Retina (tissue), 1 donor: Measurements from ENCODE around the gene DLGAP1.
"Not testable (repeated sequence)": the region's sequence is repeated elsewhere in the genome, so short reads cannot be mapped to it uniquely, and the experiment has no call there.

ENCODE experiments used
- DNase-seq: peaks from one replicate; pipeline ENCODE4 v3.0.0-alpha.2; 2016

The DLGAP1 gene

DNA sequence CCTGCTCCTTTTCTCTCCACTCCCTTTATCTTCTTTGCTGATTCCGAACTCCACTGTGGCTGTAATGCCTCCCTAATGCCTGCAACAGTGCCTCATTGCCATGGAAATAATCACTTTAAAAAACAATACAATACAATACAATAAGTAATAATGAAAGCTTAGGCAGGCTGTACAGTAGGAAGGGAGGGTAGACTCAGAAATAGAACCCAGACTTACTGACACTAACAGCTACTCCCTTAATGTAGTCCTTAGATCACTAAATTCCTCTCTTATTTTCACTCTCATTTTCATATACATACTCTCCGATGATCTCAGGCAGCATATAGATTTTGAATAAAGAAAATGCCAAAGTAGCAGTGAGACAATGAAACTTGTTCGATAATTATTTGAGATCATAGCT, 70.2 kb downstream of the DLGAP1 start:
- no peak for DNase-seq

DNA sequence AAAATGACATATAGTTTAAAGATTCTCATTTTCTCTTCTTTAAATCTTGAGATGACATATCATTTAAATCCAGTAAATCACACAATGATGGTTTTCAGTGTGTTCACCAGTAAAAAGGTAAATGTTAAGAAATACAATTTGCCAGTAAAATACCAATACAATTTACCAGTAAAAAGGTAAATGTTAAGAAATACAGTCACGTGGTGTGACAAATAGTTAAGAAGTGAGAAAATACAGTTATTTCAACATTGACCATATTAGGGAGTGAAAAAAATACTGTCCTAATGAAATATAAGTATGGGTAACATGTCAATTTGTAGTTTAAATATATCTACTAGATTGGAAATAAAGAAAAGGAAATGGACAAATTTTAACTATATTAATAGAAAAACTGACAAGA, 80.5 kb downstream of the DLGAP1 start:
- DNase-seq, result no peak

DNA sequence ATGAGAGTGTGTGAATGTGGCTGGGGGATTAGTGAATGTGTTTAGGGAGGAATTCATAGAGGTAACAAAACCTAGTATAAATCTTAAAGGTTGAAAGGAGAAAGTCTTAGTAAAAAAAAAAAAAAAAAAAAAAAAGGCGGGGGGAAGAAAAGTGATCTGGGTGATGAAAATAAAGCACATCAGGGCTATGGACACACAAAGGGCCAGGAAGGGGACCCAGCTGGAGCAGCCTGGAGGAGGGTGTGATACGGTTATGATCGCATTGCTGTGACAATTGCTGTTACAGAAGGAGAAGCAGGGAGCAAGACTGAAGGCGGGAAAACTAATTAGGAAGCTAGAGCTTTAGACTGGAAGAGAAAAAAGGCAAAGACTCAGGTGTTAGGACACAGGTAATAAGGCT, 85.4 kb downstream of the DLGAP1 start:
- no peak for DNase-seq

DNA sequence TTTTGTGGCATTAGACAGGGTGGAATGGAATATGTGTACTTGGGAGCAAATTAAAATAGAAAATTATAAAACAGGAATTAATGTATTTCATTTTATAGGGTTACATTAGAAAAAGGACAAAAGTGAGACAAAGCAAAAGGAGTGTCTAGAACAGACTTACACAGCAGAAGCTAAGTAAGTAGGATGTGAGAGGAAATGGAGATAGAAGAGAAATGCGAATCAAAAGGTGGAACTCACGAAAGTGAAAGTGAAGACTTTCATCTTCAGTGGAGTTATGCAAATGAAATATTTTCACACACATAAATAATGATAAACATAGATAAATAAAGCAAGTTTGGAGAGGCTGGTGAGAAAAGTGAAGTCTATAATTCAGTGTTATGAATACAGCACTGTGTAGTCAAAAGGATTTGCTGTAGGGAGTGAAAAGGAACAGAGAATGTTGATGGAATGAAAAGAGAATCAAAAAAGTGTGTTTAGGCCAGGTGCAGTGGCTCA, 94.8 kb downstream of the DLGAP1 start:
- no peak for DNase-seq

- peak; percentile 40 for DNase-seq
Measured at GRCh38 chr18:4358618-4359017, 96.5 kb downstream of the DLGAP1 start.

- DNase-seq, result peak; percentile 48
Measured at GRCh38 chr18:4357579-4357978, 97.5 kb downstream of the DLGAP1 start.

- DNase-seq, result no peak
Measured at GRCh38 chr18:4356929-4357328, 98.2 kb downstream of the DLGAP1 start.

- DNase-seq, result no peak
Measured at GRCh38 chr18:4353853-4354418, 101.2 kb downstream of the DLGAP1 start.

DNA sequence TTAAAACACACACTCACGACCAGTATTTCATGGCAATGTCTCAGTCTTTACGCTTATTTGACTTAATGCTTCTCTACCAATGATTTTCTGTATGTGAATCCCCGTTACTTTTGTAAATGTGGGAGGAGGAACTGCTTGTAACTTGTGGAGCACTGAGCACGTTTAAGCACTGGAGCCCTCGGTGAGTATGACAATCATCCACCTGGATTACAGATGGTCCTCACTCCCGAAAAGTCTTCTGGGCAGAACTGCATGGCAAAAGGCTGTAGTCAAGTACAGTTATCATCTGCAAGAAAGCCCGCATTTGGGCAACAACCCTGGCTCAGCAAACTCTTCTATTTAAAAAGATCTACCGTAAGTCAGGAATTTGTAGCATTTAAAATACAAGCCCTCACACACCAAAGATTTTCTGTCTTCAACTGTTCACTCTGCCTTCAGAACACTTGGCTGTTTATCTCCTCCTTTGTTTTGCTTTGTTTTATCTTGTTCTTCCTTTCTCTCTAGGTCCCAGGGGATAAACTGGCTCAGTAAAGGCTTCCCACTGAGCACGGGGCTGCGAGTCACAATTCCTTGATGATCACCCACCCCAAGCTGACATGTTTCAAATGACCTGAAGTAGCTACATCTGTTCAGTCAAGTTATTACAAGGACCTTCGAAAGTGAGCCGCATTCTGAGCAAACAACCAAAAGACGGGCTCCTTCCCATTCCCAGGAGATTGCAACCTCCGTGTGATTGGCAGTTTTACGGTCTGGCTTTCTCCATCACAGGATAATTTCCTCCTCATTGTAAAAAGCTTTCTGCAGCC, 102.2 kb downstream of the DLGAP1 start:
- DNase-seq, result peak; percentile 25

- DNase-seq, result no peak
Measured at GRCh38 chr18:4351005-4351404, 104.1 kb downstream of the DLGAP1 start.

DNA sequence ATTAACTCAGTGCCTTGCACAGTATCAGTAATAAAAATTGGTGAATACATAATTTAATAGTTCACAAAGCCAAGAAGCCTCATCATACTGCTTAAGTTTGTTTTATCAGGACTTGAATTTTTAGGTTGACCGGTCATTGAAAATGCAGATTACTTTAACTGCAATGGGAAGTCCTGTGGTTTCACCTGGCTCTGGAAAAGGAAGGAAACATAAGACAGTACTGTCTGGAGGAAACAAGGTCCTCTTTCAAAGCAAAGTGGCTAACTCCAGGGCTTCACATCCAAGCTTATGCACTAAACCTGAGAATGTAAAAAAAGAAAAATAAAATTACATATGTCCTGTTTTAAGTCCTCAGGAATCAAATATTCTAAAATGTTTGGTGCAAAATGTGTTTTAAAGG, 119.7 kb downstream of the DLGAP1 start:
- no peak for DNase-seq

GRCh38 chr18:4333043-4333442, 122.1 kb downstream of the DLGAP1 start:
- no peak for DNase-seq

DNA sequence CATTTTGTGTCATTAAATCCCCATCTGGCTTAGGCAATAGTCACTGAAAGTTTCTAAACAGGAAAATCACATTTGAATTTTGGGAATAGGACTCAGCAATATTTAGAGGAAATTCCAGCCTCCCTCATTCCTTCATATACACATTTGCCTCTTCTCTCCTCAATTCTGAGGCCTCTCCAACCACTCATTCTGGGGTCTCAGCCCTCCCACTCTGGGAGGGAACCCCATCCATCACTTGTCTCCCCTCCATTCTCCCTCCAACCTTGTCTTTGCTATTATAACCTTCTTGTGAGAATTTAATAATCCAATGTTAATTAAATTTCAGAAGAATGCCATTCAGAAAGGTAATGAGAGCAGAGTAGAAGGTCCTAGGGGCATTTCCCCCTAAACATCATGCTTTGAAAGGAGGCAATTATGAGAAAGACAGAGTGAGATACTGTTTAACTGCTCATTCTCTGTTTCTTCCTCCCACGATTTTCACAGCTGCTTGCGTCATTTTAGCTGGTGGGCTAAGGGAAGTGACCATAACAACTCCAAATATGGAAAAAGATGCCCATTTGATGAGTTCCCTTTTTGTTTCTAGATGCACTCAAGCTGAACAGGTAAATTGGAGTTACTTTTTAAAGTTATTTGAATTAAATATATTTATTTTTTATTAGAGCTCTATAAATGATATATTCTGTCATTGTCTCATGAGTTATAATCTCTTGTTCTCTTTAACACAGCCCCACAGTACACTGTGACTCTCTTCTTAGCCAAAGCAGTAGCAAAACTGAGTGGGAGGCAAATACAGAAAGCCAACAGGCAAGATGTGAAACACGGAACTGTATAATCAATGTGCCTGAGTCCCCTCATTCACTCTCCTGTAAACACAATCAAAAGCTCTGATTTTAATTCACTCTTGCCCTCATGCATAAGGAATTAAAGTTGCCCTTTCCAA, 135.1 kb downstream of the DLGAP1 start:
- DNase-seq, result no peak

GRCh38 chr18:4318311-4318710, 136.8 kb downstream of the DLGAP1 start:
- no peak for DNase-seq

DNA sequence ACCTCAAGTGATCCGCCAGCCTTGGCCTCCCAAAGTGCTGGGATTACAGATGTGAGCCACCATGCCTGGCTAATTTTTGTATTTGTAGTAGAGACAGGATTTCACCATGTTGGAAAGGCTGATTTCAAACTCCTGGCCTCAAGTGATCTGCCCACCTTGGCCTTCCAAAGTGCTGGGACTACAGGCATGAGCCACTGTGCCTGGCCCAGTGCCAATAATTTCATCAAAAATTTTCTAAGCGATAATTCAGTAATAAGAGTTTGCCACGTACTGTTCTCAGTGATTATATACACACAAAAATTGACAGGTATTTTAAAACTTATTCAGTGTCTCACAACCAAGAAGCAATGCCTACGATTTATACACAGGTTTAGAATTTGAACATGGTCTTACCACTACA, 143.2 kb downstream of the DLGAP1 start:
- DNase-seq, result not testable (repeated sequence)

DNA sequence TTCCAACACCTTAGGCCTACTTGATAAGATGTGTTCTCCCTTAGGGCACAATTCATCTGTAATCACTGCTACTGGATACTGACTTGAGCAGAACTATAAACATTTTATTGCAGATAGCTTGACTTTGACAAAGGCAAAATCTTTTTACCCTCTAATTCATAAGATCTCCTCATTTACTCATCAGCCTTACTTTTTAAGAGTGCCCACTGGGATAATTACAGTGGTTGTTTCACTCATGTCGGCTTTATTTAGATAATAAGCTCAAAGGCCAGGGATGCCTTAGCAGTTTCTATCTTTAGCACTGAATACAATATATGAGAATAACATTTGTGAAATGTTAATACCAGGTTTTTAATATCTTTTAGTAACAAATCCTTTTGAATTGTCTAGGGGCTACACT, 144.0 kb downstream of the DLGAP1 start:
- no peak for DNase-seq

DNA sequence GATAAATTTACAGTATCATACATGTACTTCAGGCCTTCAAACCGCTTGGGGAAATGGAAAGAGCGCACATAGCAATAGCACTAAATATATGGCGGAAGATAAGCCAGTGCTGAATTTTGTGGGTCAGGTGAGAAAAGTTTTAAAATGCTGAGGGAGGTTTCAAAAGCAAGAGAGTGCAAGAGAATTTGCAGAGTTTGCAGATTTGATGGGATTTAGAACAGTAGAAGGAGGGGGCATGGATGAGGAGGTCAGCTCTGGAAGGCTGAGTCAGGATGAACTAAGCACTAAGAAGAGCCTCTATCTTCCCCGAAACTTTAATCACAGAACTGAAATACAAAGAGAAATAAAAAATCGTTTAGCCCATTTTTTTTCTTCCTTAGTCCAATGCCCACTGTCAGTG, 145.9 kb downstream of the DLGAP1 start:
- no peak for DNase-seq

GRCh38 chr18:4308576-4308975, 146.5 kb downstream of the DLGAP1 start:
- DNase-seq, result no peak

GRCh38 chr18:4299395-4299794, 155.7 kb downstream of the DLGAP1 start:
- no peak for DNase-seq

DNA sequence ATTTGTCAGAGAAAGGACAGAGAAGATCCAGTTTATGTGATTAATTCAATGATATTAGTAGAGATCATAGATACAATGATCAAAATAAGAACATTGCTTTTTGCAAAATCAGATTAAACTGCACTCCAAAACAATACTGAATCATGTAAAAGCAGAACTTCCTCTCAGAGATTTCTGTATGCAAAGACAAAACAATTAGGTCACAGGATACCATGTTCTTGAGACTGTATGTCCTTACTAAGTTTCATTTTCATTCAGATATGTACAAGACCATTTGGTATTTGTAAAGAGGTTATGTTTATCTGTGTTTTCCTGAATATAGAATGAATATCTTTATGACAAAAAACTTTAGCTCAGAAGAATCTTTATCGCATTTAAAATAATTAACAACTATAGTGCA, 161.8 kb downstream of the DLGAP1 start:
- DNase-seq, result no peak

- no peak for DNase-seq
Measured at GRCh38 chr18:4292696-4293095, 162.4 kb downstream of the DLGAP1 start.

GRCh38 chr18:4287340-4287739, 167.8 kb downstream of the DLGAP1 start:
- DNase-seq, result not testable (repeated sequence)

DNA sequence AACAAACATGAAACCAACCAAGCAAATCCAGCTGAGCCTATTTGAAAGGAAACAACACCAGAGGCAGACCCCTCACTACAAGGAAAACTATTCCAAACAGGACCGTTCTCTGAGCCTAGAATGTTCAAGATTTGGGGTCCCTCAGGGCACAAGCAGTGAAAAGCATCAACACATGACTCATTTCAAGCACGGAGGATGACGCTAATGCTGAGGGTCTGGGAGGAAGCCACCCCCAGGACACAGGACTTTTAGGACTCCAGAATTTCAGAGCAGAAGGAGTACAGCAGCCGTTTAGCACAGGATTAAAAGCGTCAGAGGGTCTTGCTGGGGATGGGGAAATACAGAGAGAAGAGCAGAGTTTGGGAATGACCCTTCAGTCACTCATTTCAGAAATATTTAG, 168.9 kb downstream of the DLGAP1 start:
- no peak for DNase-seq
